ENCODE measurements around the gene NCS1.

NCS1 gene

DNA sequence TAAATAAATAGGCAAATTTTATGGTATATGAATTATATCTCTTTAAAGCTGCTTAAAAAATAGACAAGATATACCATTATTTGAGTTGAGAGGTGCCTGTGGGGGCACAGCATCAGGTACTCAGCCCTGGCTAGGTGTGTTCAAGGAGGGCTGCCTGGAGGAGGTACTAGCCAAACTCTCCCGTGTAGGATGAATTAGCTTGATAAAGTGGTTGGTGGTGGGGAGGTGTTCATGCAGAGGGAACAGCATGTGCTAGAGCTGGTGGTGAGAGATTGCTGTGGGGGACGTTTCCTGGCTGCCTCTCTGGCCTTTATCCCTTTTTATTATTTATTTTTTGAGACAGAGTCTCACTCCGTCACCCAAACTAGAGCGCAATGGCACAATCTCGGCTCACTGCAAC lies 23.2 kb upstream of the NCS1 start:
- no peak for DNase-seq

DNA sequence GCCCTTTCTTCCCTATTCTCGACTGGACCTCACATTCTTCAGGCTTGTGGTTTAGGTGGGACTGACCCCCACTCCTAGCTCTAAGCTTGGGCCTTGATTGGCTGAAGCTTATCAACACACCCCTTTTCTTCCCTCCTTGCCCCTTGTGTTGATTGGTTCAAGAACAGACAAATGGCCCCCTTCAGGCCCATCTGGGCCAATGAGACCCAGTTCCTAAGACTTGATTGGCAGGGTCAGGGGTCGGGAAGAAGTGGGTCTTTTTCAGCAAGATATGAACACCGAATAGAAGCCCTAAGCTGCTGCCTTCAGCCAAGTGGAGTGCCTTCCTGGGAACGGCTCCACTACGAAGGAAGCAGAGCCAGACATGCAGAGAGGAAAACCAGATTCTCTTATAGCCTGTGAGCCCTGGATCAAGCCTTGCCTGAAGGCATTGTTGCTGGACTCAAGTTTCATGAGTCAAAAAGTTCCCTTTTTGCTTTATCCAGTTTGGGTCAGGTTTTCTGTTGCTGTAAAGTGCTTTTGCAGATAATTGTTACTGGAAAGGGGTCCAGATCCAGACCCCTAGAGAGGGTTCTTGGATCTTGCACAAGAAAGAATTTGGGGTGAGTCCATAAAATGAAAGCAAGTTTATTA lies 22.4 kb upstream of the NCS1 start:
- DNase-seq: no peak

DNA sequence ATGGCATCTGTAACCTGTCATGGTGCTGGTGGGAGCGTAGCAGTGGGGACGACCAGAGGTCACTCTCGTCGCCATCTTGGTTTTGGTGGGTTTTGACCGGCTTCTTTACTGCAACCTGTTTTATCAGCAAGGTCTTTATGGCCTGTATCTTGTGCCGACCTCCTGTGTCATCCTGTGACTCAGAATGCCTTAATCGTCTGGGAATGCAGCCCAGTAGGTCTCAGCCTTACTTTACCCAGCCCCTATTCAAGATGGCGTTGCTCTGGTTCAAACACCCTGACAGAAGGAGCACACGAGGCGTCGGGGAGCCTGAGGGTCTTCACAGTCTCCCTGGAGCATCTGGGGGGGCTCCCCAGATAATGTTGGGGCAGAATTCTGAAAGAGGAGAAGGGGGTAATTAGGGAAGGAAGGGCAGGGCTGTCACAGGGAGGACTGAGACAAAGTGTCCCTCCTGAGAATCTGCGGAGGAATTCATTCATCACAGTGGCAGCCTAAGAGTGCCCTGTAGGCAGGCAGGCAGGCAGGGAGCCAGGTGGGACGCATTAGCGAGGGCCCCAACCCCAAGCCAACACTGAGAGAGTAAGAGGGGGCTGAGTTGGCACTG lies 21.3 kb upstream of the NCS1 start:
- DNase-seq: no peak

DNA sequence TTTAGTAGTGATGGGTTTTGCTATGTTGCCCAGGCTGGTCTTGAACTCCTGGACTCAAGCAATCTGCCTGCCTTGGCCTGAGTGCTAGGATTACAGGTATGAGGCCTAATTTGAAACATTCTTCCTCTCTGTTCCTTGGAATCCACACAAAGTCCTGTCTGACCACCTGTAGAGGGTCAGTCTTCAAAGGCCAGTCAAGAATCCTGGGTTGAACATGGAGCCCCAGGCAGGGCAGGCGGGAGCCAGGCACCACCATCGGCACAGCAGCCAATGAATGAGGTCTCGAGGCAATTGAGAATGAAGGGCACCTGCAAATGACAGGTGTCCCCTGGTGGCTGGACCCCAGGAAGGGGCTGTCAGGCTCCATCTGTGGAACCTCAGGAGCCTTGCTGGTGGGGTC lies 17.4 kb upstream of the NCS1 start:
- DNase-seq: no peak

DNA sequence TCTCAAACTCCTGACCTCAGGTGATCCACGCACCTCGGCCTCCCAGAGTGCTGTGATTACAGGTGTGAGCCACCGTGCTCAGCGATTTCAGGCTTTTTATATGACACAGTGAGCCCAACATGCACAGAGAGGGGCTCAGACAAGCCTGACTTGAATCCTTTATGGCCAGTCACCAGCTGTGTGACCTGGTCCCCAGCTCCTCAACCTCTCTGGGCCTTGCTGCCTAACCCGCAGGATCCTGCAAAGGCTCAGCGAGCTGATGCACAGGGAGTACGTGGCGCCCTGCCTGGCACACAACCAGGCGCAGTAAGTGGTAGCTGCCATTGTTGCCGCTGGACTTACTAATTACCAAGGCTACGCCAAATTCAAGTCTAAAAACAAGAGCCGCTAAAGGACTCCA lies 16.6 kb upstream of the NCS1 start:
- no peak for DNase-seq

DNA sequence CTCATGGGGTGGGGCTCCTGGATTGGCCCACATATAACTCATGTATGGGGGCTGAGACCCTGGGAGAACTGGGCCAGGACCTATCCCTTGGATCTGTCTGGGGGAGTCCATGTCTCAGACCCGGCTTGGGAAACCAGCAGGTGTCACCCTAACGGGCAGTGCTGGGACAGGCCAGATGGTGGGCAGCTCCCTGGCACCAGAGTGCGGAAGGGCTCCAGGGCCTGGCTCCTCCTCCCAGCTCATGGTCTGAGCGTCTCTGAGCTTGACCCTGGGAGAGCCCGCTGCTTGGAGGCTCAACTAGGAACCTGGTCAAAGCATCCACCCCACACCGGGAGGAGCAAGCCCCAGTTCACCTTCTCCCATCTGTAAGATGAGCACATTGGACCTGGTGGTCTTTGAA lies 15.5 kb upstream of the NCS1 start:
- no peak for DNase-seq

DNA sequence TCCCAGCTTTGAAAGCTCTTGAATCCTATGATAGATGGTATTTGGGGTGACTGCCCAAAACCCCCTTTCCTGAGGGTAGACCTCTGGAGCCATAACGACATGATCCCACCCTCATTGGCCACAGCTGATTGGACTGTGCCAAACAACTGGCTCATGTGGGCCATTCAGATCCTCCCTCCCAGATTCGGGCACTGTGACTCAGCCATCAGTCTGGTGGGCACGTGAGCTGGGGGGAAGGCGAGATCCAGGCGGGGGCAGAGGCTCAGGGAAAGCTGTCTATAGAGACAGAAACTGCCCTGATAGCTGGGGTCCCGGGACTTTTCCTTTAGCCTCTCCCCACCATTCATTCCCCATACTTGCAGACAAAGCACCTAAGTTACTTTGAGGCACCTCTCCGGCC lies 15.1 kb upstream of the NCS1 start:
- no peak for DNase-seq

DNA sequence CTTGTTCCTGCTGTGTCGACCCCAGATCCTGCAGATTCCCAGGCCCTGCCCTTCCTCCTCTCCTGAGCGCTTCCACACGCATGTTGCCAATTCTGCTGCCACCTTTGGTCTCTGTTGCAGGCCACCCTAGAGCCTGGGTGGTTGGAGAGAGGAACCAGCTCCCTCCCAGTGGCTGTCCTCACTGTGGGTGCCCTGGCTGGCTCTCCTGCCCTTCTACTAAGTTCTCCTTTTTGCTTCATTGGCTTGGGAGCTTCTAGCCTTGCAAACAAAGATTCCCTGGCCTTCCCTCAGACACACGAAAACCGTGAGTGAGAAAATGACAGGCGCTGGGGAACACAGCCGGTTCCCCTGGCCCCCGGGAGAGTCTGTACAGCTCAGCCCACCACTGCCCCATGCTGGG lies 14.2 kb upstream of the NCS1 start:
- no peak for DNase-seq

DNA sequence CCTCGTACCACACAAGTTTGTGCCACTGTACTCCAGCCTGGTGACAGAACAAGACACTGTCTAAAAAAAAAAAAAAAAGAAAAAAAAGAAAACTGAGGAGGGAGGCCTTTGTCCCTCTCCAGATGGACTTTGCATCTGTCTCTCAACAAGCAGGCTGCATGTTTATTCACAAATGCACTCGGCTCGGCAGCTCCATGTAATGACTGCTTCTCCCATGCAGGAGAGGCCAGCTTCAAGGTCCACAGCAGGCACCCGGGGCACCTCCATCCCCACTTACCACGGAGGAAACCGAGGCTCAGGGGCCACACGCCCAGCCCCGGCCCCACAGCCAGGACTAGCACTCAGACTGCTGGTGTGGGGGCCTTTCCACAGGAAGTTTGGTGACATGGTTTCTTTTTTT lies 13.1 kb upstream of the NCS1 start:
- DNase-seq: no peak

DNA sequence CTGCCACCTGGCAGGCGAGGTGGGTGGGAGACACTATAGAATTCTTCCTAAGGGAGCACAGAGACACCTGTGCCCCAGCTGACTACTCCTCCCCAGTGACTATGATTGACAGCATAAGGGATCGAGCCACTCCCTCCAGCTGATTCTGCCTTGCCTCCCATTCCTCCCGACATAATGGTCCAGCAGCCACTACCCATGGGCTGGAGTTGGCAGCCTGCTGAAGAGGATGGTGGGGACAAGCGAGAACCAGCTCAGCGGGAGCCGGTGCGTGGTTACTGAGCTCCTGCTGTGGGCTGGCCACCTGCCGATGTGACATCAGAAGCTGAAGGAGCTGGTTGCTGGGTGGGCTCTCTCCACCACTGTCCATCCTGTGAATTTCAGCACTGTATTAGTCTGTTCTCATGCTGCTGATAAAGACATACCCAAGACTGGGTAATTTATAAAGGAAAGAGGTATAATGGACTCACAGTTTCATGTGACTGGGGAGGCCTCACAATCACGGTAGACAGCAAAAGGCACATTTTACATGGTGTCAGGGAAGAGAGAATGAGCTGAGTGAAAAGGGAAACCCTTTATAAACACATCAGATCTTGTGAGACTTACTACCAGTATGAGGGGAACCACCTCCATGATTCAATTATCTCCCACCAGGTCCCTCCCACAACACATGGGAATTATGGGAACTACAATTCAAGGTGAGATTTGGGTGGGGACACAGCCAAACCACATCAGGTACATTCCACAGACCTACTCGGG lies 12.1 kb upstream of the NCS1 start:
- no peak for DNase-seq

DNA sequence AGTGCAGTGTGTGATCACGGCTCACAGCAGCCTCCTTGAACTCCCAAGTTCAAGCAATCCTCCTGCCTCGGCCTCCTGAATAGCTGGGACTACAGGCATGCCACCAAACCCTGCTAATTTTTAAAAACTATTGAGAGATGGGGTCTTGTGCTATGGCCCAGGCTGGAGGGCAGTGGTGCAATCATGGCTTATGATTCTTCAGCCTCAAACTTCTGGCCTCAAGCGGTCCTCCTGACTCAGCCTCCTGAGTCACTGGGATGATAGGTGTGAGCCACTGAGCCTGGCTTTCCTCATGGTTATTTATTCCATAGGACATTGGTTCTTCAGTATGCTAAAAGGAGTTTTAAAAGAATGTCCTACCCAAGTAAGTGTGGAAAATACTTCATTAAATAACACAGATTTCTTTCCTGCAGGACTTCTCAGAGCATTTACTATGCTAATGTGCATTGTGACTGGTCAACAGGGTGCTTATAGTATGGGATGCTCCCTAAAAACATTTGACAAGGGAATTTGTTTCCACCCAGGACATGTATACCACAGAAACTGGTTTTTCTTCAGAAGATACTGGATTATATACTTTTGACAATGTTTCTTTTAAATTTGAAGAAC lies 11.2 kb upstream of the NCS1 start:
- DNase-seq: no peak

DNA sequence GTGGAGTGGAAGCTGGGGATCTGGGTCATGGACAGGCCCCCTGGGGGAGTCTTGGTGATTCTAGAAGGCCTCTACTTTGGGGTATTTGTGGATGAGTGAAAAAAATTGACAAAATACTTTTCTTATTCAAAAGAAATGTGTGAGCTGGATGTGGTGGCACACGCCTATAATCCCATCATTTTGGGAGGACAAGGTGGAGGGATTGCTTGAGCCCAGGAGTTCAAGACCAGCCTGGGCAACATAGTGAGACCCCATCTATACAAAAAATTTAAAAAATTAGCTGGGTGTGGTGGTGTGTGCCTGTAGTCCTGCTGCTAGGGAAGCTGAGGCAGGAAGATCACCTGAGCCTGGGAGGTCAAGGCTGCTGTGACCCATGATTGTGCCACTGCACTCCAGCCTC lies 6.6 kb upstream of the NCS1 start:
- no peak for DNase-seq

DNA sequence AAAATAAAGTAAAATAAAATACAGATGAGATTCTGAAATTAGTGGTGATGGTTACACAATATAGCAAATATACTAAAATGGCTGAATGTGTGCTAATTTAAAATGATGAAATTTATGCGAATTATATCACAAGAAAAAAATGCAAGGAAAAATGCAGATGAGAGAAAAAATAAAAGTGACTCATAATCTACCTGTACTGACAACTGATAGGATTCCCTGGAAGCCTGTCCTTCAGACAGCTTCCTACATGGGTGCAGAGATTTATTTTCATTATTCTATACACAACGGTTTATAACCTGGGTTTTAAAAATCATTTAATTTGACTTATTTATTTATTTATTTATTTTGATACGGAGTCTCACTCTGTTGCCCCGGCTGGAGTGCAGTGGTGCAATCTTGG lies 5.8 kb upstream of the NCS1 start:
- no peak for DNase-seq

DNA sequence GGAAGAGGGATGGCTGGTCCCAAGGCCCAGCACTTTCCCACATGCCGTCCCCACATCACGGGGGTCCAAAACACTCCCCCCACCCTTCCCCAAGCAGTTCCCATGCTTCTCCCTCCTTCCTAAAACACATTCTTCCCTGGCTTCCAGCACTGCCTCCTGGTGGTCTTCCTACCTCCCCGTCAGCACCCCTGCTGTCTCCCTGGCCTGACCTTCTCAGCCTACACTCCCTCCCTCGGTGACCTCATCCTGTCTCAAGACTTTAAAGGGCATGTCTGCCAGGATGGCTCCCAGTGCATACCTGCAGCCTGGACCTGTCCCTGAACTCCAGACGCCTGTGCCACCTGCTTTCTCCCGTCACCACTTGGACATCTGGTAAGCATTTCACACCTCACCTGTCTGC lies 4.3 kb upstream of the NCS1 start:
- DNase-seq: no peak

DNA sequence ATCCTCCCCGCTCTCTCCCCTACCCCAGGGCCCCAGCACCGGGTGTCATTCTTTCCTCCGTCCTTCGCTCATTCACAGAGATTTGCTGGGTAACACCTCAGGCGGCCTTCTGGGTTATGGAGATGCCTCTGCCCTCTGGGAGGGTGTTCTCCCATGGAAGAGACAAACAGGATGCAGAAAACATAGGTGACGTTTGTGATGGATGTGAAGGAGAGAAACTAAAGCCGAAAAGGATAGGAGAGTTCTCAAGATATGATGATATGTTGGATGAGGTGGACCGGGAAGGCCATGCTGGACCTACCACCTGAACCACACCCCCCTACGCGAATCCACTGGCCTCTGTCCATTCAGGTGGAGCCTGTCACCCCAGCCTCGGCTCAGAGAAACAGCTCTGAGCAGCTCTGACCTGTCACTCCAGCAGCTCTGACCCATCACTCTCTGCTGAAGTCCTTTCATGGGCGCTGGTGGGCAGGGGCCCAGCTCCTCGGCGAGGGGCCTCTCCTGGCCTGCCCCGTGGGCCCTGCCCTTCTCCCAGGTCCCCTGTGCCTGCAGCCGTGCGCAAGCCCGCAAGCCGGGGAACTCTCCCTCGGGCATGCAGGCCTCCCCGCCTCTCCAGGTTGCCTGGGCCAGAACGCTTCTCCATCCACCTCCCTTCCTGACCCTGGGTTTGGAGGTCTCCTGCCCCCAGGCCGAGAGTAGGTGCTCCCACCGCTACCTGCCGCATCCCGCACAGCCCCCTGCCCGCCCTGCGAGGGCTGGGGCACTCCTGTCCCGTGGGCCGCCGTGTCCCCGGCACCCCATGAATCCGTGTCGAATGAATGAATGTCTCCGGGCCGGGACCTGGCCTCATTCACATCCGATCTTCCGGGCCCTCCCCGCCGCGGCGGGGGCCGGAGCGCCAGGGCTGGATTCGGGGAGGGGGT lies 717 bp upstream of the NCS1 start:
- no peak for DNase-seq

DNA sequence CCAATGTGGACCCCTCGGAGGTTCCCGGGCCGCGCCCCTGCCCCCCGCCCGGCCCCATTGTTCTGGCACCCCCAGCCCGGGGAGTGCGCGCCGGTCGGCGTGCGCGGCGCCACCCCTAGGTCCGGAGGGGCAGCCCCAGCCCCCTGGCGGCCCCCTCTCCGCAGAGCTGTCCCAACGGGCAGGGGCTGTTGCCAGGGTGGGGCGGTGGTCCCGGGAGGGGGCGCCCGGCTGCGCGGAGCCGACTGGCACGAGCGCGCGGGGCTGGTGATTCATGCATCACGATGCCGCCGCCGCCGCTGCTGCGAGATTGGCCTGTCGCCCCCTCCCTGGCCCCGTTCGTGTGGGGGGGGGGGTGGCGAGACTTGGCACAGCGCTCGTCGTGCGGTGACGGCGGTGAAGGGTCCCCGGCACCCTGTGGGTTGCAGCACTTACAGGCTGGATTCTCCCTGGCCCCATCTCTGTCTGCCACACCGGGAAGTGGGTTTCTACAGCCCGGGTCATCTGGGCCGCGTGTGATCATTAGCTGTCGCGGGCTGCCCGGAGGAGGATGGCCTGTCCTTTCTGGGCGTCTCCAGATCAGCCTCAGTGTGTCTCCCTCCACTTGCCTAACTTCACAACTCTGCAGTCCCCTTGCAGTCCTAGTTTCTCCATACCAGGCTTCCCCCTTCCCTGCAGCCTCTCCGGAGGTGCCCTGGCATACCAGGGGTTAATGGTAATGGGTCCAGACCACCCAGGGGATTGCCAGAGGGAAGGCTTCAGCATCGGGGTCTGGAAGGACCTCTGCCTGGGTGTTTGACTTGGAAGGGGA lies 858 bp downstream of the NCS1 start:
- no peak for DNase-seq

DNA sequence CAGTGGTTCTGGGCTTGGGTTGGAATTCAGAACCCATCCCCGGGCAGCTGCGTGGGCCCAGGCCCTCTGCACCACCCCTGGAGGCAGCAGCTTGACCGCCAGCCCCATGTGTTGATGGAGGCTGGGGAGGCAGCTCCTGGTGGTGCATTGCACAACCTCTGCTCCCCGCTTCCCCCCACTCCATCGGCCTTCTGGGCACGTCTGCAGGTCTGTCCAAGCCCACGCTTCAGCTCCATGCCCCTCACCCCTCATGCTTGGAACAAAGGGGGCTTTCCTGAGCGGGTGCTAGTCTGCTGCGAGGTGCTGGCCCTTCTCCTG lies 1.4 kb downstream of the NCS1 start:
- DNase-seq: no peak

DNA sequence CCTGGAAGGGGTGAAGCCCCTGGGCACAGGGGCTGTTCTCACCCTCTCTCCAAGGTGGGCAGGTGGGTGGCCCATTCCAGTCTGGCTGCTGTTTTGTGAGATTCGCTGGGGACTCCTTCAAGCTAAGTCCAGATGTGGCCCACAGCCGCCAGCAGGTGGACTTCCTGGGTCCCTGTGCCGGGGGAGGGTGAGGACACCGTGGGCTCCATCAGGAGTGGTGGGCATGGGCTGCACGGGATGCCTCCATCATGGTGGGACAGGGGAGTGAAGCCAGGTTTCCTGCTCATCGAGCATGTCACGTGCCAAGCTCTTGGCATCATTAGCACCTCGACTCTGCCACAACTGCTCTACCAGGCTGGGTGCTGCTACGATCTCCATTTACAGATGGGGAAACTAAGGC lies 1.8 kb downstream of the NCS1 start:
- no peak for DNase-seq

DNA sequence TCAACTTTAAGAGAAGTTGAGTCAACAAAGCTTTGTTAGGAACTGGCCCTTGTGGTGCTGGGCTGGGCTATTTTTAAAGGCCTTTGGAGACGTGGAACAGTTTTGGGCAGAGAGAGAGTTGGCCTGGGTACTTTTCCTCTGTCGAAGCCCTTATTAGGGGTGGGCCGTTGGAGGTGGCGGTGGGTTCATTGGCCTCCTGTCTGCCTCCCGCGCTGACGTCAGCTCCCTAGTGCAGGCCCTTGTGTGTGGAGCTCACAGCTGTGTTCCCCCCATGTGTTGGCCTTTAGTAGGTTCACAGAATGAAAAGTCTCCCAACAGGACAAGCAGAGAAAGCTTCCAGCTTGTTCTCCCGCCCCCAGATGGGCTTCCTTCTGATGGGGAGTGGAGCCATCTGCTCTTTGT lies 2.7 kb downstream of the NCS1 start:
- DNase-seq: no peak

DNA sequence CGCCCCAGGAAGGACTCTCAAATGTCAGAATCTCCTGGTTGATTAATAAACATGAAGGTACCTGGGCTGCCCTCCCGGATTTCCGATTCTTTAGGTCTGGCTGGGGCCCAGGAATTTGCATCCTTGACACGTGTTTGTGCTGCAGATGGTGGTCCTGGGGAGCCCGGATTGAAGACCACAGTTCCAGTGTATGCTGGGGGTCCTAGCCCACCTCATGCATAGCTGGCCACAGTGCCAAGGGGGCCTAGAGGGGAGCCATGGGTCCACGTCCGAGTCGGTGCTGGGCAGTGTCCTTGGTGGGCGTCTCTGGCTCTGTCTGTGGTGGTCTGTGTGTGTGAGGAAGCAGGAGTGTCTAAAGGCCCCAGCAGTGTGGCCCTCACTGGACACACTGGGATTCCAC lies 3.2 kb downstream of the NCS1 start:
- no peak for DNase-seq

DNA sequence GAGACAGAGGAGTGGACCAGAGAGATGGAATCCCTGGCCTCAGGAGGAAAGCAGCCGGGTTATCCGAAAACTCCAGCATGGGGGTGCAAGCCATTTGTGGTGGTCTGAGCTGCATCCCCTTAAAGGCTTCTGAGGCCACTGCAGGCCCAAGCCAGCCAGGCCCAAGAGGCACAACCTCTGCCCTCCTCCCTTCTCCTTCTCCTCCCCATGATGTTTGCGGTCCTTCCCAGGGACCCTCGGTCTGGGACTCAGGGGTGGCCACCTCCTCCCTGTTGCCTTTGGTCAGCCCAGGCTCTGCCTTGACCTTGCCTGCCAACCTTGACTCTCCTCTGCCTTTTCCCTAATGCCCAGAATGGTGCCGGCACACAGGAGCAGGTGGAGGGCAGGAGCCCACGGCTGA lies 4.6 kb downstream of the NCS1 start:
- DNase-seq: no peak
